GM12892 (cell line): Measurements from ENCODE around the gene ARRDC3.

Source experiments
- POLR2A ChIP-seq: IDR thresholded peaks from 2 replicates; pipeline ENCODE4 v1.6.1; 2011; ENCODE audit warnings: low read depth, low read length, control low read depth
- POLR2AphosphoS5 ChIP-seq: IDR thresholded peaks from 2 replicates; pipeline ENCODE4 v1.6.1; 2011; ENCODE audit warnings: low read depth, low read length, control low read depth
- TAF1 ChIP-seq: IDR thresholded peaks from 2 replicates; pipeline ENCODE4 v1.6.1; 2011; ENCODE audit warnings: low read depth, mild to moderate bottlenecking, control low read depth, low read length, borderline replicate concordance

DNA sequence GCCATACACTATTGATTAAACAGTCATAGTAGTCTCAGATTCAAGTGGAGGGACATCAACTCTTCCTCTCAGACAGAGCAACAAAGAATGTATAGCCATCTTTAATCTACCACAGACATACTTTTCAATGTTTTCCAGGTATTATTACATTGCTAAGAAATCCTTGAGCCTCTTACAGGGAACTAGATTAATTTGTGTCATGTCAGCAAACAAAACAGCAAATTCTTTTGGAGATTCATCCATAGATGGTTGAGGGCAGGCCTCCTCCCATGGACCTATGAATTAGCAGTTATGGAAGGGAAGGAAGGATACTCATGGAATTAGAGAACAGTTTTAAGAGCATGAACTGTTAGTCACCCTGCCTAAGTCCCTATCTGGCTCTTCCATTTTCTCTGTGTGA, 47.8 kb upstream of the ARRDC3 start:
- no peak for TF ChIP-seq POLR2A
- TF ChIP-seq TAF1 = no peak
- no peak for TF ChIP-seq POLR2AphosphoS5
